ENCODE results near the gene RAB40A.

RAB40A gene, protein sequence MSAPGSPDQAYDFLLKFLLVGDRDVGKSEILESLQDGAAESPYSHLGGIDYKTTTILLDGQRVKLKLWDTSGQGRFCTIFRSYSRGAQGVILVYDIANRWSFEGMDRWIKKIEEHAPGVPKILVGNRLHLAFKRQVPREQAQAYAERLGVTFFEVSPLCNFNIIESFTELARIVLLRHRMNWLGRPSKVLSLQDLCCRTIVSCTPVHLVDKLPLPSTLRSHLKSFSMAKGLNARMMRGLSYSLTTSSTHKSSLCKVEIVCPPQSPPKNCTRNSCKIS

DNA sequence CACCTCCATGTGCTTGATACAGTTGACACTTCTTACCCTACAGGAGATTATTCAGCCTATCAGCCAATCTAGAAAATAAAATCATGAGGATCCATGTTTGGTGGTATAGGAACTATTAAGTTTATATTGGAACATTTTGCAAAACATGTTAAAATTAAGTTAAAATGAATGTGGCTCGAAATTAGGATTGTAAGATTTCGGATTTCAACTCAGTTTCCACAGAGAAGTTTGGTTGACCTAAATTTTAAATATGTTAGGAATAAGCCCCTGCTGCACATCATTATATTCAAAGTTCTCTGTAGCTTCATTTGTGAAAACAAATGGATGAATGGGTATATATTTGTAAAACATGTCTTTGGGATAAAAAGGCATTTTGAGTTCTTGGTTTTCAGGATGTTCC lies at the start of gene RAB40A:
TSS of gene RAB40A (minus strand) at position 101 of the 400 bp plus-strand sequence. CDS start 18,733 bp downstream, outside the sequence.
- no peak for DNase-seq (ENCODE audit: low read depth in 1 of 2, low spot score in 1 of 2)

DNA sequence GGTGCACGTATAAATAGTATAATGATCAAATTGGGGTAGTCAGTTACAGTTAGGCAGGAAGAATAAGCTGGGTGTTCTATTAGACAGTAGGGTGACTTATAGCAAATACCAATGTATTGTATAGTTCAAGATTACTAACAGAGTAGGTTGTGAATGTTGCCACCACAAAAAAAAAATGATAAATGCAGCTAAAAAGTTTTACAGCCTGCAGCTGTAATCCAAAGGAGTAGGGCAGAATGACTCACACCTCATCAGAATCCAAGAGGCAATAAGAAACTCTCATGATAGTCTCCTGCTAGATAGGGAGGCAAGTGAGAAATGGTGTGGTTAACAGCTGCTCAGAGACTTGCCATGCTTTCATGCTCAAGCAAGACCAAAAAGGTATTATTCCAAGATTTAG lies 46.5 kb upstream of the RAB40A start:
- DNase-seq (ENCODE audit: low read depth in 1 of 2, low spot score in 1 of 2), result no peak

DNA sequence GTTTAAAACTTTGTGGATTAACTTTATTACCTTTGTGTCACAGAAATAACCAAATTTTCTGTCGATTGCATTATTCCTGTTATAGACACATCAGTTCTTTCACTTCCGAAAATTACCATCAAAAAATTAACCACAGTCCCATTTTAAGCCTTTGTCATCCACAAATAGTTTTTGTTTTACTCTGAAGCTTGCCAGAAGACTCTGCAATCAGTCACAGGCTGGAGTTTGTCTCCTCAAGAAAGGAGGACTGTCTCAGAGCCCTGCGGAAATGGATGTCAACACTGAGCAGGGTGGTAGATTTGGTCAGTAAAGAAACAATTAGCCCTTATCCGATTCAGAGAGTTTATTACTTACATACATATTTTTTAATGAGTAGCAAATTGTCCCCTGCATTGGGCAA lies 45.9 kb upstream of the RAB40A start:
- DNase-seq (ENCODE audit: low read depth in 1 of 2, low spot score in 1 of 2), result no peak

DNA sequence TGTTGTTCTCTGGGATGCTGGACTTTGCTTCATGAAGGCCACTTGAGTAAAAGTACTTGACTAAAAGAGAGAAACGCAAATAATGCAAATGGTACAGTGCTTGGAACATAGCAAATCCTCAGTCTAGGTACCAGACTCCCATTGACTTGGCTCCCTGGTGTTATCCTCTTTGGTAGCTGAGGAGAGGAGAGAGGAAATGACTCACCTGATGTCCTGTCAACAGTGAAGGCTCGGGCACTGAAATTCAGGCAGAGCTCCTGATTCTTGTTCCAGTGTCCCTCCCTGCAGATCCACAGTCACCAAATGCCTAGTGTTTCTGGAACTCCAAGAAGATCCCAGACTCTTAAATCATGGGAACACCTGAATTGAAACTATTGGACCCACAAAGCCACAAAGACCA lies 43.5 kb upstream of the RAB40A start:
- no peak for DNase-seq (ENCODE audit: low read depth in 1 of 2, low spot score in 1 of 2)

DNA sequence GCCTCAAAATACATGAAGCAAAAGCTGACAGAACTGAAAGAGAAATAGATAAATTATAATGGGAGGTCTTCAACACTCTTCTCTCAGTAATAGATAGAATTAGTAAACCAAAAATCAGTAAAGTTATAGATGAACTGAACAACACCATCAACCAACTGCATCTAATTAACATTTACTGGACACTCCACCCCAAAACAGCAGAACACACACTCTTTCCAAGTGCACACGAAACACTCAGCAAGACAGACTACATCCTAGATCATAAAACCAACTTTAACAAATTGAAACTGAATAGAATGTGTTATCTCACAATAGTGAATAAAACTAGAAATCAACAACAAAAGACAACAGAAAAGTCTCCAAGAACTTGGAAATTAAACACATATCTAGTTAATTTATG lies 41.0 kb upstream of the RAB40A start:
- no peak for DNase-seq (ENCODE audit: low read depth in 1 of 2, low spot score in 1 of 2)

DNA sequence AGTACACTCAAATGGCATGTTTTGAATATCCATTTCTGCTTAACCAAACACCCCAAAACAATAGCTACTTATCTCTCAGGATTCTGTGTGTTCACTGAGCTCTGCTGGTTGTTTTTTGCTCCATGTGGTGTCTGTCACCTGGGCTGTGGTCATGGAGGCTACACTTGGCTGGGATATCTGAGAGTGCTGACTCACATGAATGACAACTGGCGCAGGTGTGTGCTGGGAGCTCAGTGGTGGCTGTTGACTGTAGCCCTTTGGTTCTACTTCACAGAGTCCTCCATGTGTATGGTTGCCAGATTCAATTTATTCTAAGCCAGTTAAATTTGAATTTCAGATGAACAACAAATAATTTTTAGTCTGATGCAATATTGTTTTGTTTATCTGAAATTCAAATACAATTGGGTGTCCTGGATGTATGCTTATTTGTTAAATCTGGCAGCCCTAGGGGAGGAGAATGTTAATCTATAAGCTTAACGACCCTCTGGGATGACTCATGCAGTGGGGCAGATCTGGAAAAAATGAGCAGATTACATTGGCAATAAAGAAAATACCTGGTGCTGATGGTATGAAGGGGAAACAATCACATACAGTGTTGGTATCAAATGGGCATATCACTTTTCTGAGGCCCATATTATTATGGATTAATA lies 37.8 kb upstream of the RAB40A start:
- DNase-seq (ENCODE audit: low read depth in 1 of 2, low spot score in 1 of 2), result no peak

DNA sequence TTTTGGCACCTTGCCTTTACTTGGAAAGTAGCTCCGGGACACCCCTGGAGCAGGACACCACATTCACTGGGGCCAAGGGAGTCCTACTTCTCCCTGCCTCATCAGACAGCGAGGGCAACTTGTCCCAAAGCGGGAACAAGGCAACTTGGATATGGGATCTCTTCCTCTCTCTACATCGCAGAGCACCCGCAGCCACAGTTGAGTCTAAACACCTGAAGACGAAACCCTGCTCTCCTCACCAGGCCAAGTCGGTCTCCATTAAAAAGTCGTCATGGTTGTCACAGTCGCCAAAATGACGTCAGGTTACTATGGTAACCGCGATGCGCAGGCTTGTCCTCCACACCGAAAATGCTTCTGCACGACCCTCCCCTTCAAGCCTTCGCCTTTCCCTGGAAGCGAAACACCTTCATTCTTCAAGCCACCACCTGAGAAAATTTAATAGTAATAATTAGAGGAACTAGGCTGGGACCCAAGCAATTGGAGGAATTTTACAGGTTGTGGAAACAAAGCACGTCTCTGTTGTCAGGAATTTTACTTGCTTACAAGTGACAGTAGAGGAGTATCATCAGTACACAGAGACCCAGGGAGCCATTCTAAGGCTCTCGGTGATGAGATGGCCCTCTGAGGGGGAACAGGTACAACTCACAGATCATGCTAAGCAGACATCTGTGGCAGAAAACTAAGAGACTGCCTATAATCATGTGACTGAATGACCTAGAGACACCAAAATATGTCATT lies 35.6 kb upstream of the RAB40A start:
- peak; percentile 4 to 28 for DNase-seq (ENCODE audit: low read depth in 1 of 2, low spot score in 1 of 2)

DNA sequence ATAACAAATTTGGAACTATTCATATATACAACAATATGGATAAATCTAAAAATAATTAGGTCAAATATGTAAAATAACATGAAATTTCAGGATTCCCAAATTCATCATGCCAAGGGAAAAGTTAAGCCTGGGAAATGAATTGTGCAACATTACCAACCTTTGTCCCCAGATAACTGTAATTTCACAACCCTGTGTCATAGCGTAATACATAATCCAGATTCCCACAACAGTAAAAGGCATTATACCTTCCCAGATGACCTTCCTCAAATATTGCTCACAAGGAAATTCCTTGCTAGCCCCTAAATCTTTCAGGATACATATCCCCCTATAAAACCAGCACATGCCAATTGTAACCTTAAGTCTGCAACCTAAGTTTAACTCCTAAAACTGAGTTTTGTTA lies 32.9 kb upstream of the RAB40A start:
- no peak for DNase-seq (ENCODE audit: low read depth in 1 of 2, low spot score in 1 of 2)

DNA sequence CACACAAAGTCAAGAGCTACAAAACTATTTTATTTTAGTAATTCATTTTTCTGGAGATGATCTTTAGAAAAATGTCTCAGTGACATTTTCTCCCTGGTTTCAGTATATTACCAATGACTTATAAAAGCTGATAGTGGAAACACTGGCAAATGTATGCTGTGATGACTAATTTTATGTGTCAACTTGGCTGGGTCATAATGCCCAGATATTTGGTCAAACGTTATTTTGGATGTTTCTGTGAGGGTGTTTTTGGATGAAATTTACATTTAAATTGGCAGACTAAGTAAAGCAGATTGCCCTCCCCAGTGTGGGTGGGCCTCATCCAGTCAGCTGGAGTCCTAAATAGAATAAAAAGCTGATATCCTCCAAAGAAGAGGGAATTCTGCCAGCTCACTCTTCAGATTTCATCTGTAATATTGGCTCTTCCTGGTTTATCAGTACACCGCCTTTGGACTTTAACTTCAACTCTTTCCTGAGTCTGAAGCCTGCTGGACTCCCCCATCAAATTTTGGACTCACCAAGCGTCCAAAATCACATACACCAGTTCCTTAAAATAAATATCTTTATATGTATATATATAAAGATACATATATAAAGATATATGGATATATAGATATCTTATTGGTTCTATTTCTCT lies 31.2 kb upstream of the RAB40A start:
- no peak for DNase-seq (ENCODE audit: low read depth in 1 of 2, low spot score in 1 of 2)

DNA sequence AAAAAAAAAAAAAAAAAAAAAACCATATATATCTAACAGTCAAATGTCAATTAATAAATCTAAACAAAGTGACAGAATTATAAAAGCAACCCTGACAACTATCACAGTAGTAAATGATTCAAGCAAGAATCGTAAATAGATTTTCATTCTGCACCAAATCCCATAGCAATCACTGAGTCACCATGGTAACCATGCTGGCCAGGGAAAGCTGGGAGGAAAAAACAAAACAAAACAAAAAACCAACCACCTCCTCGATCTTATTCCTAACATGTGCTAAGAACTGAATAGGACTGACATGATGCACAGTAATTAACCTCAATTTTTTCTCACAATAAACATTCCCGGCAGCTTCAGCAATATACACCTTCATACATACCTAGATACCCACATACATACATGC lies 30.6 kb upstream of the RAB40A start:
- DNase-seq (ENCODE audit: low read depth in 1 of 2, low spot score in 1 of 2), result no peak

DNA sequence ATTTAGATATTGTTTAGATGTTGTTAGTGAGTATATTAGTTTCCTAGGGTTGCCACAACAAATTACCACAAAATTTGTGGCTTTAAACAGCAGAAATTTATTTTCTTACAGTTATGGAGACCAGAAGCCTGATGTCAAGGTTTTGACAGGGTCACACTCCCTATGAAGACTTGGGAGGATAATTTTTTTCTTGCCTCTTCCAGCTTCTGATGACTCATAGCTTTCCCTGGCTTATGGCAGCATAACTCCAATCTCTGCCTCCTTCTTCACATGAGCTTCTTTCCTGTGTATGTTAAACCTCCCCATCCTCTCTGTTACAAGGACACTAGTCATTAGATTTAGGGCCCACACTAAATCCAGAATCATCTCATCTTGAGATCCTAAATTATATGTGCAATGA lies 20.9 kb upstream of the RAB40A start:
- DNase-seq (ENCODE audit: low read depth in 1 of 2, low spot score in 1 of 2), result no peak

DNA sequence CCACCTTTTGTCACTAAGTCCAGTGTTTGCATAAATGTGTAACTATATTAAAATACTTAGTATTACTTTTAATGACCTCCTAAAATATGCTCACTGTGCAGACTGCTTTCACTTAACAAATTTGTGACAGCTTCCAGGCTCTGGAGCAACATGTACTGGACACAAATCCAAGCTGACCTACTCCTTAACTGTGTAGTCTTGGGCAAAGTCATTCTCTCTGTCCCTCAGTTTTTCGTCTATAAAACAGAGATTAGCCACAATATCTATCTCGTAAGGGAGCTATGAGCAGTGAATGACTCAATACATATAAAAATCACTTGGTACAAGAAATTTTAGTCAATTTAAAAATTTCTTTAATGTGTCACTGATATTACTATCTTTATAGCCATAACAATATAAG lies 20.4 kb upstream of the RAB40A start:
- DNase-seq (ENCODE audit: low read depth in 1 of 2, low spot score in 1 of 2), result no peak

DNA sequence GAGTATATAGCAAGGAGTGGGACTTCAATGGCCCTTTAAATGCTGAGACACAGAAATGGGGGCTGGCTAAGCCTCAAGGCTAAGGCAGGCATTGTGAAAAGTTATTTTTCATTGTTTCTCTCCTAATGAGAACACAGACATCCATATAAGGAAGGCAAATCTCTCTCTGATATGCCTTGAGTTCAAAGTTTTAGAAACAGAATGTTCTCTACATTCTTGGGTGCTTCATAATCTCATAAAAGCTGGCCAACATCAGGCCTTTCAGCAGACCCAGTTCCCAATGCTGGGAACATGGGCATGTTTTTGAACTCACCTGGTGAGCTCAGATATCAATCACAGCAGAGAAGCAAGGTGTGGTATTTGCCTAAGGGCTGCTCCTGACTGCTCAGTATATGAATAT lies 19.4 kb upstream of the RAB40A start:
- no peak for DNase-seq (ENCODE audit: low read depth in 1 of 2, low spot score in 1 of 2)

DNA sequence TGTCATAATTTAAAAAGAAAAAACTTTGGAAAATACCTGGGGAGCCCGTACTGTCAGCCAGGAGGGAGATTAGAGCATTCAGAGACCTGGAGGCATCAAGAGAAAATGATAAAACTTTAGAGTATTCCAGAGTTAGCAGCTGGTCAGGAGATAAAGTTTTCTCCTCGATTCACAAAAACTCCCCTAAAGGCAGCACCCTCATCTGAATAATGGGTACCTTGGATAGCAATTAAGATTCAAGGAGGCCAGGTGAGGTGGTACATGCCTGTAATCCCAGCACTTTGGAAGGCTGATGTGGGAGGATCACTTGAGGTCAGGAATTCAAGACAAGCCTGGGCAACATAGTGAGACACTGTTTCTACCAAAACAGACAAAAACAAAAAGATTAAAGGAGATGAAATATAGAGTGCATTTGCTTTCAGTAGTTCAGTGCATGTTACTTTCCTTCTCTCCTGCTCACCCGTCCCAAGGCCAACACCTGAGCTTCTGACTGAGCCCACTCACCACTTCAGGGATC lies 18.6 kb upstream of the RAB40A start:
- DNase-seq (ENCODE audit: low read depth in 1 of 2, low spot score in 1 of 2), result no peak

DNA sequence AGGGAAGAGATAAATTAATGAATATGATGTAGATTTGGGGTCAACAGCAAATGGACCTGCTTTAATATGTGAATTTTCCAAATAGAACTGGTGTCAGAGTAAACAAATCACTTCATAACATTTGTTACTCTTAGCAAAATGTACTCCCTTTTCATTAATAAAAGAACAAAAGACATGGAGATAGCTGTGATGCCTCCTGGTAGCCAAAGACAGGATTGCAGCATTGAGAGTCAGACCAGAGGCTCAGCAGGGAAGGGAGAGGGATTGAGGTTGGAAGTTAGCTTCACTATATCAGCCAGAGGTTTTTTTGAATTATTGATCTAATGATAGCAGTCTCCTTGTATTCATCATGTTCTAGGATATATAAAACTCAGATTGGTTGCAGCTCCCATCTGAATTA lies 17.4 kb upstream of the RAB40A start:
- no peak for DNase-seq (ENCODE audit: low read depth in 1 of 2, low spot score in 1 of 2)

DNA sequence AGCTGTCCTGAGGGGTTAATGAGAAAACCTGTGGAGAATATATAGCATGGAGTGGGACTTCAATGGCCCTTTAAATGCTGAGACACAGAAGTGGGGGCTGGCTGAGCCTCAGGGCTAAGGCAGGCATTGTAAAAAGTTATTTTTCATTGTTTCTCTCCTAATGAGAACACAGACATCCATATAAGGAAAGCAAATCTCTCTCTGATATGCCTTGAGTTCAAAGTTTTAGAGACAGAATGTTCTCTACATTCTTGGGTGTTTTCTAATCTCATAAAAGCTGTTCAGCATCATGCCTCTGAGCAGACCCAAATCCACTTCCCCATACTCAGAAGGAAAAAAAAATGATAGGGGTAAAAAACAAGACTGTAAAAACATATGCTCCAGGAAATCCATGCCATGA lies 16.8 kb upstream of the RAB40A start:
- DNase-seq (ENCODE audit: low read depth in 1 of 2, low spot score in 1 of 2), result no peak

DNA sequence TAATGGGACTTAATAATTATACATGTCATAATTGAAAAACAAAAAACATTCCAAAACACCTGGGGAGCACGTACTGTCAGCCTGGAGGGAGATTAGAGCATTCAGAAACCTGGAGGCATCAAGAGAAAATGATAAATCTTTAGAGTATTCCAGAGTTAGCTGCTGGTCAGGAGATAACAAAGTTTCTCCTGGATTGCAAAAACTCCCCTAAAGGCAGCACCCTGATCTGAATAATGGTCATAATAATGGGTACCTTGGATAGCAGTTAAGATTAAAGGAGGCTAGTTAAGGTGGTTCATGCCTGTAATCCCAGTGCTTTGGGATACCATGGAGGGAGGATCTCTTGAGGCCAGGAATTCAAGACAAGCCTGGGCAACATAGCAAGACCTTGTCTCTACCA lies 15.9 kb upstream of the RAB40A start:
- no peak for DNase-seq (ENCODE audit: low read depth in 1 of 2, low spot score in 1 of 2)

DNA sequence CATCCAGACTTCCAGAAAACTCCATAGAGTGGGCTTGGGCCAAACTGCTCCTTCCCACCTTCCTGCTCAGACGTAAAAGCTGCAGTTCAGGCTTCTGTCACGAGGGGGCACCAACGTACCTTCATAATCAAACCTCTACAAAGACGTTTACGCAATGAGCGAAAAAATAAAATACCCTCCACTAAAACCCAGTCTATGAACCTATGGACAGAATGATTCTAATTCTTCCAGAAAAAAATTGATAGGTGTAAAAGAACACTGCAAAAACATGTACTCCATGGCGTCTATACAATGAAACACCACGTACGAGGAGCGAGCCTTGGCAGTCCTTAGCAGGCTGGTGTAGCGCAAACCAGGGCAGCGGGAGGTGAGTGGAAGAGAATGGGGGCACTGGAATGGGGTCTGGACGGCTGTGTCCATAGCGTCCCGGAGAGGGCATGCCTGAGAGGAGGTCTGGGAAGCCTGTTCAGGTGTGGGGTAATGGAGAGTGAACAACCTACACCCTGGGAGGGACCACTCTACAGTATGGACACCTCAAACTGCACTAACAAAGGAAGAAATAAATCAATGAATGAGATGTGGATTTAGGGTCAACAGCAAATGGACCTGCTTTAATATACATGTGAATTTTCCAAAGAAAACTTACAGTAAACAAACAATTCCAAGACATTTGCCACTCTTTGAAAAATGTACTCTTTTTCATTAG lies 14.4 kb upstream of the RAB40A start:
- DNase-seq (ENCODE audit: low read depth in 1 of 2, low spot score in 1 of 2), result peak; percentile 34 to 48

DNA sequence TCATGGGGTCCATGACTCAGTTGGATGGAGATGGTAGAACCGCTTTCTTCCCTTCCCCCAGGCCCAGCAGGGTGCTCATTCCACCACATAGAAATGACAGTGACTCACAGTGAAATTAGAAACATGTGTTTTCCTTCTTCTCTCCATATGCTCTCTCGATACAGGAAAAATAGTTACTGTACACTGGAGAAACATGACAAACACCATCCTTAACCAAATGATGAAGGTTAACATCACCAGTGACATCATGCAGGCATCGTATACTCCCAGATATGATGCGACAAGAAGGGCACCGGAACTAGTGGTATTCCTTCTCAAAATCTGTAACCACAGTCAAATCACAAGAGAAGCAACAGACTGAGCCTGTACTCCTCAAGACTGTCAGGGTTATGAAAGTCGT lies 11.7 kb upstream of the RAB40A start:
- no peak for DNase-seq (ENCODE audit: low read depth in 1 of 2, low spot score in 1 of 2)

DNA sequence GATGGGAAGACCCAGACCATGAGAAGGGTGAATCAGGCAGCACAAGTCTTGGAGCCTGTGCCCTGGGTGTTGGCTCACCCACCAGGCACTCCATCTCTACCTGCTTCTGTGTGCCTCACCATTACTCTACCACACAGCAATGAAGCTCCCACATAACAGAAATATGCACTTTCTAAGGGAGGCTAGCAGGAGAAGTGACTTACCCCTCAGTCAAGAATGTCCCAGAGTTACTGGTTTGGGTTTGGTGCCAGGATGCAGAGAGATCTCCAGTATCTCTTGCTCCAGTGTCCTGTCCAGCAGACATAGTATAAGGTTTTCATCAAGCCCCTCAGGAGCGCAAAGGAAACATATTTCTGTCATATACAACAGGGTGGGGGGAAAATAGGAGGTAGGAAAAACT lies 11.3 kb upstream of the RAB40A start:
- DNase-seq (ENCODE audit: low read depth in 1 of 2, low spot score in 1 of 2), result no peak

DNA sequence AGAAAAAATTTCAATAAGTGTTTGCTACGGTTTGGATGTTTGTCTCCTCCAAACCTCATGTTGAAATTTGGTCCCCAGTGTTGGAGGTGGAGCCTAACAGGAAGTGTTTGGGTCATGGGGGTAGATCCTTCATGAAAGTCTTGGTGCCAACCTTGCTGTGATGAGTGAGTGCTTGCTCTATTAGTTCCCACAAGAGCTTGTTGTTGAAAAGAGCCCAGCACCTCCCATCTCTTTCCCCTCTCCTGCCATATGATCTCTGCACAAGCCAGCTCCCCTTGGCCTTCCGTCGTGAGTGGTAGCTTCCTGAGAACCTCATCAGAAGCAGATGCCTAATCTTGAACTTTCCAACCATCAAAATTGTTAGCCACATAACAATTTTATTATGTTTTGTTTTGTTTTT lies 10.3 kb upstream of the RAB40A start:
- no peak for DNase-seq (ENCODE audit: low read depth in 1 of 2, low spot score in 1 of 2)

All from stimulated activated CD4-positive, alpha-beta T cell treated with anti-CD3 and anti-CD28 coated beads, Interleukin-15, amount 100 ng/mL, for 1 hour (primary cell).